GM23248 (cell line): ENCODE data around the gene PROCA1. TPM values are rescaled to one million over a fixed set of nuclear protein-coding genes. Genes with fewer than 3 reads are reported as not detected.

Experiments
- DNase-seq: peaks from one replicate; pipeline ENCODE4 v3.0.0-alpha.2; 2015
- H2AFZ ChIP-seq: fragments of 200-600 bp; sonication (generic); 2 replicates; pipeline ENCODE4 v1.6.1; 2016; ENCODE audit warnings: antibody characterized with exemption
- H3F3A ChIP-seq: fragments of 200-600 bp; sonication (generic); 2 replicates; pipeline ENCODE4 v1.6.1; 2016; ENCODE audit warnings: mild to moderate bottlenecking, antibody characterized with exemption, mixed run types; ENCODE audit not compliant: insufficient read depth
- H3K27ac ChIP-seq: fragments of 200-600 bp; sonication (generic); 2 replicates; pipeline ENCODE4 v1.5.1; 2016; ENCODE audit warnings: mild to moderate bottlenecking
- H3K27me3 ChIP-seq: fragments of 200-600 bp; sonication (generic); replicated peaks from 2 replicates; pipeline ENCODE4 v1.6.1; 2016; ENCODE audit warnings: mild to moderate bottlenecking; ENCODE audit not compliant: insufficient read depth
- H3K36me3 ChIP-seq: fragments of 200-600 bp; sonication (generic); 2 replicates; pipeline ENCODE4 v1.6.1; 2016; ENCODE audit warnings: low read depth, mild to moderate bottlenecking
- H3K4me1 ChIP-seq: fragments of 200-600 bp; sonication (generic); 2 replicates; pipeline ENCODE4 v1.6.1; 2016; ENCODE audit warnings: mild to moderate bottlenecking; ENCODE audit not compliant: insufficient read depth
- H3K4me2 ChIP-seq: fragments of 200-600 bp; sonication (generic); one replicate; pipeline ENCODE4 v1.6.1; 2016; ENCODE audit warnings: mild to moderate bottlenecking; ENCODE audit not compliant: unreplicated experiment
- H3K4me3 ChIP-seq: fragments of 200-600 bp; sonication (generic); 2 replicates; pipeline ENCODE4 v1.5.1; 2016; ENCODE audit warnings: mild to moderate bottlenecking
- H3K79me2 ChIP-seq: fragments of 200-600 bp; sonication (generic); 2 replicates; pipeline ENCODE4 v1.6.1; 2016; ENCODE audit warnings: mild to moderate bottlenecking; ENCODE audit not compliant: insufficient read depth
- H3K9ac ChIP-seq: fragments of 200-600 bp; sonication (generic); 2 replicates; pipeline ENCODE4 v1.6.1; 2016; ENCODE audit warnings: mild to moderate bottlenecking
- H3K9me2 ChIP-seq: fragments of 200-600 bp; sonication (generic); 2 replicates; pipeline ENCODE4 v1.6.1; 2016; ENCODE audit warnings: mixed run types, mild to moderate bottlenecking, moderate library complexity; ENCODE audit not compliant: insufficient read depth
- H3K9me3 ChIP-seq: fragments of 200-600 bp; sonication (generic); one replicate; pipeline ENCODE4 v1.6.1; 2017; ENCODE audit warnings: low read depth
- H4K20me1 ChIP-seq: fragments of 200-600 bp; sonication (generic); 2 replicates; pipeline ENCODE4 v1.6.0; 2016; ENCODE audit not compliant: insufficient read depth
- EZH2 ChIP-seq: fragments of 200-600 bp; sonication (generic); IDR thresholded peaks from 2 replicates; pipeline ENCODE4 v1.6.1; 2018; ENCODE audit warnings: antibody characterized with exemption, mild to moderate bottlenecking; ENCODE audit not compliant: insufficient read depth, poor library complexity, severe bottlenecking
- EZH2phosphoT487 ChIP-seq: fragments of 200-600 bp; sonication (generic); IDR thresholded peaks from 2 replicates; pipeline ENCODE4 v1.6.1; 2018; ENCODE audit warnings: antibody characterized with exemption, moderate library complexity, mild to moderate bottlenecking, low read depth; ENCODE audit not compliant: insufficient read depth
- WGBS, 2 experiments: methylation state at CpG; one replicate each; pipeline ENCODE4 v1.1.6; 2015 to 2017; ENCODE audit warnings: low lambda C conversion rate in 2 of 2, low coverage in 1 of 2; ENCODE audit errors: missing lambda C conversion rate in 2 of 2; 5-methylcytosine and 5-hydroxymethylcytosine counted together
- in situ Hi-C: fragments of 300-500 bp; cut with MboI; formaldehyde crosslinking; loops from 2 replicates; pipeline ENCODE4 v1.15.0; 2020
- polyA plus RNA-seq: library from polyadenylated mRNA; unstranded; fragments of >200 nt; fragmentation: Nextera tagmentation; extraction: Ambion mirVana; gene quantifications from 2 replicates; pipeline ENCODE4 v1.2.1, GENCODE V29; 2016
- total RNA-seq: library from RNA; depleted of rRNA; stranded (reverse); fragments of >200 nt; shearing (Covaris generic); gene quantifications from 2 replicates; pipeline ENCODE4 v1.2.3, GENCODE V29; 2014

Gene PROCA1
- total and polyA plus RNA-seq, 2 experiments from 2014 or later: 0.41 to 0.65 TPM

- no peak for TF ChIP-seq EZH2
- TF ChIP-seq EZH2phosphoT487: no peak
- H3K4me3 ChIP-seq: no peak overlapping the region
- DNase-seq: peak; percentile 95
- in situ Hi-C loops: no loop called here
- no peaks in the 10 kb centered on the region for H3K27me3 ChIP-seq
- peaks cover 10% of the 10 kb centered on the region; the same call in 1 of the 2 replicates for H3K4me1 ChIP-seq
- 32 to 33% methylated on average over 20 of the region's 20 CpGs for WGBS, 2 experiments
- H3K4me2 ChIP-seq: no peak overlapping the region
- H3K79me2 ChIP-seq: peaks cover 48% of the 10 kb centered on the region
- peaks cover 16% of the 10 kb centered on the region; the same call in 1 of the 2 replicates for H3F3A ChIP-seq
- peak overlapping the region; percentile 35 for H3K27ac ChIP-seq
- H3K9me3 ChIP-seq: no peaks in the 10 kb centered on the region
- no peaks in the 10 kb centered on the region for H4K20me1 ChIP-seq
- H2AFZ ChIP-seq: no peak overlapping the region
- H3K36me3 ChIP-seq: peaks cover 4% of the 10 kb centered on the region; the same call in 1 of the 2 replicates
- peak overlapping the region; percentile 40 for H3K9ac ChIP-seq
- no peaks in the 10 kb centered on the region for H3K9me2 ChIP-seq
These were observed 38.7 kb upstream of the PROCA1 start for GRCh38 chr17:28750178-28751047.

DNA sequence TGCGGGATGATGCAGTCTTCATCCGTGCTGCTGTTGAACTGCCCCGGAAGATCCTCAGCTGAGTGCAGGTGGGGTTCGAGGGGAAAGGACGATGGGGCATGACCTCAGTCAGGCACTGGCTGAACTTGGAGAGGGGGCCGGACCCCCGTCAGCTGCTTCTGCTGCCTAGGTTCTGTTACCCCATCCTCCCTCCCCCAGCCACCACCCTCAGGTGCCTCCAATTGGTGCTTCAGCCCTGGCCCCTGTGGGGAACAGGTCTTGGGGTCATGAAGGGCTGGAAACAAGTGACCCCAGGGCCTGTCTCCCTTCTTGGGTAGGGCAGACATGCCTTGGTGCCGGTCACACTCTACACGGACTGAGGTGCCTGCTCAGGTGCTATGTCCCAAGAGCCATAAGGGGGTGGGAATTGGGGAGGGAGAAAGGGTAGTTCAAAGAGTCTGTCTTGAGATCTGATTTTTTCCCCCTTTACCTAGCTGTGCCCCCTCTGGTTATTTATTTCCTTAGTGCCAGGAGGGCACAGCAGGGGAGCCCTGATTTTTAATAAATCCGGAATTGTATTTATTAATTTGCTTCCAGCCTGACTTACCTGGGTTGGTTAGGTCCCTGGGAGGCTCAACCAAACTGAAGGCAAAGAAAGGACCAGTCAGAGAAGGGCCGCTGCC is 38.0 kb upstream of the PROCA1 start:
- H3K27ac ChIP-seq: no peak overlapping the region
- 0 out of 2 replicates have a peak, but pooled peaks cover 13% of the 10 kb centered on the region for H3F3A ChIP-seq
- peaks cover 55% of the 10 kb centered on the region for H3K79me2 ChIP-seq
- H3K9me2 ChIP-seq: no peaks in the 10 kb centered on the region
- H4K20me1 ChIP-seq: no peaks in the 10 kb centered on the region
- no peak overlapping the region for H3K9ac ChIP-seq
- no peak for DNase-seq
- no peak overlapping the region for H3K4me3 ChIP-seq
- in situ Hi-C loops: no loop called here
- H3K9me3 ChIP-seq: no peaks in the 10 kb centered on the region
- H3K4me2 ChIP-seq: no peak overlapping the region
- H2AFZ ChIP-seq: no peak overlapping the region
- WGBS, 2 experiments: 53 to 56% methylated on average over 11 of the region's 11 CpGs
- peaks cover 4% of the 10 kb centered on the region; the same call in 1 of the 2 replicates for H3K36me3 ChIP-seq
- no peaks in the 10 kb centered on the region for H3K27me3 ChIP-seq
- H3K4me1 ChIP-seq: peaks cover 10% of the 10 kb centered on the region; the same call in 1 of the 2 replicates
- TF ChIP-seq EZH2phosphoT487 (no peak), EZH2 (no peak)

GRCh38 chr17:28748852-28749515 is 37.3 kb upstream of the PROCA1 start:
- Histone ChIP-seq H3K36me3 (peaks cover 4% of the 10 kb centered on the region; the same call in 1 of the 2 replicates), H3K79me2 (peaks cover 60% of the 10 kb centered on the region), H4K20me1 (no peaks in the 10 kb centered on the region)

More at GRCh38 chr17:28748852-28749515, 37.3 kb upstream of the PROCA1 start:
- Histone ChIP-seq H3K4me3 (no peak overlapping the region), H3K9me2 (no peaks in the 10 kb centered on the region), H3K4me2 (no peak overlapping the region), H3K9me3 (no peaks in the 10 kb centered on the region), H3F3A (0 out of 2 replicates have a peak, but pooled peaks cover 13% of the 10 kb centered on the region), H2AFZ (no peak overlapping the region), H3K4me1 (peaks cover 10% of the 10 kb centered on the region; the same call in 1 of the 2 replicates), H3K9ac (no peak overlapping the region), H3K27me3 (no peaks in the 10 kb centered on the region), H3K27ac (no peak overlapping the region)
- TF ChIP-seq EZH2phosphoT487 (no peak), EZH2 (no peak)
- in situ Hi-C loops: no loop called here
- DNase-seq: no peak
- WGBS, 2 experiments: 69% methylated on average over 17 to 18 of the region's 18 CpGs
